Measurements from ENCODE around the gene MLLT3.

The MLLT3 gene

GRCh38 chr9:20331095-20331685, 291.1 kb downstream of the MLLT3 start:
- no peak overlapping the region for H3K4me3 ChIP-seq (ENCODE audit: low read length)
- no peaks in the 10 kb centered on the region for H3K4me1 ChIP-seq (ENCODE audit: control insufficient read depth, insufficient read depth, low read length)
- H3K9me3 ChIP-seq (ENCODE audit: control insufficient read depth, insufficient read depth, low read length) = no peaks in the 10 kb centered on the region
- no peak overlapping the region for H3K27ac ChIP-seq (ENCODE audit: low read length)
- no peaks in the 10 kb centered on the region for H3K36me3 ChIP-seq (ENCODE audit: control insufficient read depth, insufficient read depth, low read length)
- DNase-seq (ENCODE audit: low read depth, low spot score) = no peak
- H3K27me3 ChIP-seq (ENCODE audit: control insufficient read depth, insufficient read depth, low read length) = no peaks in the 10 kb centered on the region
- WGBS (ENCODE audit: insufficient coverage, insufficient read length) = no CpG with 5 or more reads among the region's 5 CpGs

- no peaks in the 10 kb centered on the region for H3K4me1 ChIP-seq (ENCODE audit: control insufficient read depth, insufficient read depth, low read length)
- no peak for DNase-seq (ENCODE audit: low read depth, low spot score)
- no peaks in the 10 kb centered on the region for H3K27me3 ChIP-seq (ENCODE audit: control insufficient read depth, insufficient read depth, low read length)
- no peak overlapping the region for H3K27ac ChIP-seq (ENCODE audit: low read length)
- H3K36me3 ChIP-seq (ENCODE audit: control insufficient read depth, insufficient read depth, low read length) = no peaks in the 10 kb centered on the region
- H3K9me3 ChIP-seq (ENCODE audit: control insufficient read depth, insufficient read depth, low read length) = no peaks in the 10 kb centered on the region
- H3K4me3 ChIP-seq (ENCODE audit: low read length) = no peak overlapping the region
These were observed 291.6 kb downstream of the MLLT3 start for GRCh38 chr9:20330688-20331087.

GRCh38 chr9:20326516-20326915, 295.8 kb downstream of the MLLT3 start:
- H3K27me3 ChIP-seq (ENCODE audit: control insufficient read depth, insufficient read depth, low read length) = no peaks in the 10 kb centered on the region
- WGBS (ENCODE audit: insufficient coverage, insufficient read length) = no CpG with 5 or more reads among the region's 2 CpGs
- no peak for DNase-seq (ENCODE audit: low read depth, low spot score)
- no peaks in the 10 kb centered on the region for H3K9me3 ChIP-seq (ENCODE audit: control insufficient read depth, insufficient read depth, low read length)
- no peaks in the 10 kb centered on the region for H3K4me1 ChIP-seq (ENCODE audit: control insufficient read depth, insufficient read depth, low read length)
- H3K36me3 ChIP-seq (ENCODE audit: control insufficient read depth, insufficient read depth, low read length) = no peaks in the 10 kb centered on the region
- H3K27ac ChIP-seq (ENCODE audit: low read length) = no peak overlapping the region
- no peak overlapping the region for H3K4me3 ChIP-seq (ENCODE audit: low read length)

- H3K27ac ChIP-seq (ENCODE audit: low read length) = no peak overlapping the region
- no peaks in the 10 kb centered on the region for H3K27me3 ChIP-seq (ENCODE audit: control insufficient read depth, insufficient read depth, low read length)
- no CpG with 5 or more reads among the region's 9 CpGs for WGBS (ENCODE audit: insufficient coverage, insufficient read length)
- H3K4me3 ChIP-seq (ENCODE audit: low read length) = no peak overlapping the region
- no peaks in the 10 kb centered on the region for H3K9me3 ChIP-seq (ENCODE audit: control insufficient read depth, insufficient read depth, low read length)
- no peak for DNase-seq (ENCODE audit: low read depth, low spot score)
- no peaks in the 10 kb centered on the region for H3K4me1 ChIP-seq (ENCODE audit: control insufficient read depth, insufficient read depth, low read length)
- H3K36me3 ChIP-seq (ENCODE audit: control insufficient read depth, insufficient read depth, low read length) = no peaks in the 10 kb centered on the region
These were observed 297.3 kb downstream of the MLLT3 start for GRCh38 chr9:20325008-20325407.

GRCh38 chr9:20322212-20322611, 300.1 kb downstream of the MLLT3 start:
- no peak for DNase-seq (ENCODE audit: low read depth, low spot score)
- no peak overlapping the region for H3K27ac ChIP-seq (ENCODE audit: low read length)
- no peaks in the 10 kb centered on the region for H3K27me3 ChIP-seq (ENCODE audit: control insufficient read depth, insufficient read depth, low read length)
- no peaks in the 10 kb centered on the region for H3K36me3 ChIP-seq (ENCODE audit: control insufficient read depth, insufficient read depth, low read length)
- H3K4me3 ChIP-seq (ENCODE audit: low read length) = no peak overlapping the region
- no peaks in the 10 kb centered on the region for H3K4me1 ChIP-seq (ENCODE audit: control insufficient read depth, insufficient read depth, low read length)
- no peaks in the 10 kb centered on the region for H3K9me3 ChIP-seq (ENCODE audit: control insufficient read depth, insufficient read depth, low read length)
- WGBS (ENCODE audit: insufficient coverage, insufficient read length) = no CpG with 5 or more reads among the region's 4 CpGs

GRCh38 chr9:20321423-20322082, 300.7 kb downstream of the MLLT3 start:
- no peak for DNase-seq (ENCODE audit: low read depth, low spot score)
- WGBS (ENCODE audit: insufficient coverage, insufficient read length) = no CpG with 5 or more reads among the region's 6 CpGs
- Histone ChIP-seq H3K27ac (ENCODE audit: low read length) (no peak overlapping the region), H3K4me1 (ENCODE audit: control insufficient read depth, insufficient read depth, low read length) (no peaks in the 10 kb centered on the region), H3K27me3 (ENCODE audit: control insufficient read depth, insufficient read depth, low read length) (no peaks in the 10 kb centered on the region), H3K9me3 (ENCODE audit: control insufficient read depth, insufficient read depth, low read length) (no peaks in the 10 kb centered on the region), H3K4me3 (ENCODE audit: low read length) (no peak overlapping the region), H3K36me3 (ENCODE audit: control insufficient read depth, insufficient read depth, low read length) (no peaks in the 10 kb centered on the region)

- Histone ChIP-seq H3K36me3 (ENCODE audit: control insufficient read depth, insufficient read depth, low read length) (no peaks in the 10 kb centered on the region), H3K27me3 (ENCODE audit: control insufficient read depth, insufficient read depth, low read length) (no peaks in the 10 kb centered on the region), H3K9me3 (ENCODE audit: control insufficient read depth, insufficient read depth, low read length) (no peaks in the 10 kb centered on the region), H3K4me1 (ENCODE audit: control insufficient read depth, insufficient read depth, low read length) (no peaks in the 10 kb centered on the region), H3K4me3 (ENCODE audit: low read length) (no peak overlapping the region), H3K27ac (ENCODE audit: low read length) (no peak overlapping the region)
- no peak for DNase-seq (ENCODE audit: low read depth, low spot score)
- no CpG with 5 or more reads among the region's 2 CpGs for WGBS (ENCODE audit: insufficient coverage, insufficient read length)
These were observed 301.4 kb downstream of the MLLT3 start for GRCh38 chr9:20320921-20321320.

- Histone ChIP-seq H3K36me3 (ENCODE audit: control insufficient read depth, insufficient read depth, low read length) (no peaks in the 10 kb centered on the region), H3K9me3 (ENCODE audit: control insufficient read depth, insufficient read depth, low read length) (no peaks in the 10 kb centered on the region), H3K27ac (ENCODE audit: low read length) (no peak overlapping the region), H3K27me3 (ENCODE audit: control insufficient read depth, insufficient read depth, low read length) (no peaks in the 10 kb centered on the region), H3K4me1 (ENCODE audit: control insufficient read depth, insufficient read depth, low read length) (no peaks in the 10 kb centered on the region), H3K4me3 (ENCODE audit: low read length) (no peak overlapping the region)
- no CpG with 5 or more reads among the region's 7 CpGs for WGBS (ENCODE audit: insufficient coverage, insufficient read length)
- DNase-seq (ENCODE audit: low read depth, low spot score) = no peak
These were observed 302.5 kb downstream of the MLLT3 start for GRCh38 chr9:20319641-20320337.

GRCh38 chr9:20319241-20319640, 303.1 kb downstream of the MLLT3 start:
- no peak overlapping the region for H3K27ac ChIP-seq (ENCODE audit: low read length)
- no CpG with 5 or more reads among the region's 8 CpGs for WGBS (ENCODE audit: insufficient coverage, insufficient read length)
- no peaks in the 10 kb centered on the region for H3K27me3 ChIP-seq (ENCODE audit: control insufficient read depth, insufficient read depth, low read length)
- H3K9me3 ChIP-seq (ENCODE audit: control insufficient read depth, insufficient read depth, low read length) = no peaks in the 10 kb centered on the region
- H3K36me3 ChIP-seq (ENCODE audit: control insufficient read depth, insufficient read depth, low read length) = no peaks in the 10 kb centered on the region
- no peak for DNase-seq (ENCODE audit: low read depth, low spot score)
- H3K4me1 ChIP-seq (ENCODE audit: control insufficient read depth, insufficient read depth, low read length) = no peaks in the 10 kb centered on the region
- H3K4me3 ChIP-seq (ENCODE audit: low read length) = no peak overlapping the region

- no peaks in the 10 kb centered on the region for H3K4me1 ChIP-seq (ENCODE audit: control insufficient read depth, insufficient read depth, low read length)
- H3K27ac ChIP-seq (ENCODE audit: low read length) = no peak overlapping the region
- H3K36me3 ChIP-seq (ENCODE audit: control insufficient read depth, insufficient read depth, low read length) = no peaks in the 10 kb centered on the region
- no CpG with 5 or more reads among the region's 5 CpGs for WGBS (ENCODE audit: insufficient coverage, insufficient read length)
- no peak overlapping the region for H3K4me3 ChIP-seq (ENCODE audit: low read length)
- no peaks in the 10 kb centered on the region for H3K9me3 ChIP-seq (ENCODE audit: control insufficient read depth, insufficient read depth, low read length)
- no peak for DNase-seq (ENCODE audit: low read depth, low spot score)
- no peaks in the 10 kb centered on the region for H3K27me3 ChIP-seq (ENCODE audit: control insufficient read depth, insufficient read depth, low read length)
These were observed 304.6 kb downstream of the MLLT3 start for GRCh38 chr9:20317701-20318100.

- WGBS (ENCODE audit: insufficient coverage, insufficient read length) = no CpG with 5 or more reads among the region's 9 CpGs
- H3K36me3 ChIP-seq (ENCODE audit: control insufficient read depth, insufficient read depth, low read length) = no peaks in the 10 kb centered on the region
- DNase-seq (ENCODE audit: low read depth, low spot score) = no peak
- H3K9me3 ChIP-seq (ENCODE audit: control insufficient read depth, insufficient read depth, low read length) = no peaks in the 10 kb centered on the region
- H3K4me1 ChIP-seq (ENCODE audit: control insufficient read depth, insufficient read depth, low read length) = no peaks in the 10 kb centered on the region
- no peak overlapping the region for H3K27ac ChIP-seq (ENCODE audit: low read length)
- H3K27me3 ChIP-seq (ENCODE audit: control insufficient read depth, insufficient read depth, low read length) = no peaks in the 10 kb centered on the region
- no peak overlapping the region for H3K4me3 ChIP-seq (ENCODE audit: low read length)
These were observed 305.9 kb downstream of the MLLT3 start for GRCh38 chr9:20316372-20316771.

Measured in iPS DF 6.9 (cell line).